Activated T-cell treated with anti-CD3 and anti-CD28 coated beads, Interleukin-2, amount 50 U/mL, for 24 hours (primary cell): ENCODE results near the gene NAALADL2.

Experiments used
- DNase-seq: peaks from one replicate; pipeline ENCODE4 v3.0.0-alpha.2; 2020
- H3K27ac Mint-ChIP-seq: 2 replicates; pipeline ENCODE4 v1.8.0; 2020; ENCODE audit warnings: mild to moderate bottlenecking, mixed read lengths
- H3K27me3 Mint-ChIP-seq: 2 replicates; pipeline ENCODE4 v1.8.0; 2020; ENCODE audit warnings: mixed read lengths
- H3K36me3 Mint-ChIP-seq: 2 replicates; pipeline ENCODE4 v1.8.0; 2020; ENCODE audit warnings: low read depth, mixed read lengths
- H3K4me1 Mint-ChIP-seq: 2 replicates; pipeline ENCODE4 v1.8.0; 2020; ENCODE audit warnings: low read depth, mixed read lengths
- H3K4me3 Mint-ChIP-seq: 2 replicates; pipeline ENCODE4 v1.8.0; 2020; ENCODE audit warnings: mild to moderate bottlenecking, moderate library complexity, mixed read lengths
- H3K9me3 Mint-ChIP-seq: 2 replicates; pipeline ENCODE4 v1.8.0; 2020; ENCODE audit warnings: mixed read lengths

The NAALADL2 gene

DNA sequence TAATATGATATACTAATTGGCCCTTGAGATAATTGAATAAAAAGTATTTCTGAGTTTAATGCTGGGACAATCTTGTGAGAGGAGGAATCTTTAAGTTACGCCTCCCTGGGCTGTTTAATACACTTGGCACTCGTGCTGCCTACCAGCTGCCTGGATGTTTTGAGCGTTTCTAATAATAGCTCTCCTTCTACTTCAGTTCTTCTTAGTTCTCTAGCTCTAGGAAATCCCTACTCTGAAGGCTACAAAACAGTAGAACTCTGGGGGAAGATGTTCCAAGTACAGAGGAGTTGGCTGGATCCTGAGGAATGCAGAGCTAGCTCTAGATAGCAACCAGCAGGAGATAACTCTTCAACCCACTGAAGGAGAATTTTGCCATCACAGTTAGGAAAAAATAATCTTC is 3.5 kb downstream of the NAALADL2 start:
- H3K27ac Mint-ChIP-seq = no peak overlapping the region
- H3K9me3 Mint-ChIP-seq = peaks cover 2% of the 10 kb centered on the region
- H3K4me3 Mint-ChIP-seq = no peak overlapping the region
- H3K4me1 Mint-ChIP-seq = no peaks in the 10 kb centered on the region
- no peak for DNase-seq
- no peaks in the 10 kb centered on the region for H3K36me3 Mint-ChIP-seq
- no peaks in the 10 kb centered on the region for H3K27me3 Mint-ChIP-seq

- Mint-ChIP-seq H3K27me3 (no peaks in the 10 kb centered on the region), H3K4me3 (no peak overlapping the region), H3K36me3 (no peaks in the 10 kb centered on the region), H3K4me1 (no peaks in the 10 kb centered on the region), H3K9me3 (no peaks in the 10 kb centered on the region), H3K27ac (no peak overlapping the region)
- DNase-seq = no peak
These were observed 4.4 kb downstream of the NAALADL2 start for GRCh38 chr3:174863488-174863887.

- Mint-ChIP-seq H3K27ac (no peak overlapping the region), H3K27me3 (no peaks in the 10 kb centered on the region), H3K9me3 (no peaks in the 10 kb centered on the region), H3K4me3 (no peak overlapping the region), H3K36me3 (no peaks in the 10 kb centered on the region), H3K4me1 (no peaks in the 10 kb centered on the region)
- DNase-seq = no peak
These were observed 10.3 kb downstream of the NAALADL2 start for GRCh38 chr3:174869448-174869847.

GRCh38 chr3:174873832-174874657 is 14.9 kb downstream of the NAALADL2 start:
- Mint-ChIP-seq H3K36me3 (no peaks in the 10 kb centered on the region), H3K9me3 (no peaks in the 10 kb centered on the region), H3K27ac (no peak overlapping the region), H3K4me3 (no peak overlapping the region), H3K4me1 (no peaks in the 10 kb centered on the region), H3K27me3 (no peaks in the 10 kb centered on the region)
- no peak for DNase-seq

DNA sequence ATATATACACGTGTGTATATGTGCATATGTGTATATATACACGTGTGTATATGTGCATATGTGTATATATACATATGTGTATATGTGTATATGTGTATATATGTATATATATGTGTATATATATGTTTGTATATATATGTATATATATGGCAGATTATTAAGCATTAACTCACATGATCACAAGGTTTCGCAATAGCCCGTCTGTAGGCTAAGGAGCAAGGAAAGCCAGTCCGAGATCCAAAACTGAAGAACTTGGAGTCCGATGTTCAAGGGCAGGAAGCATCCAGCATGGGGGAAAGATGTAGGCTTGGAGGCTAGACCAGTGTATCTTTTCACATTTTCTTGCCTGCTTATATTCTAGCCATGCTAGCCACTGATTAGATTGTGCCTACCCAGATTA is 23.7 kb downstream of the NAALADL2 start:
- Mint-ChIP-seq H3K36me3 (no peaks in the 10 kb centered on the region), H3K27ac (no peak overlapping the region), H3K27me3 (no peaks in the 10 kb centered on the region), H3K9me3 (peaks cover 14% of the 10 kb centered on the region), H3K4me3 (no peak overlapping the region), H3K4me1 (no peaks in the 10 kb centered on the region)
- DNase-seq = no peak

- DNase-seq = no peak
- H3K9me3 Mint-ChIP-seq = peaks cover 14% of the 10 kb centered on the region
- H3K27ac Mint-ChIP-seq = no peak overlapping the region
- H3K4me1 Mint-ChIP-seq = no peaks in the 10 kb centered on the region
- H3K4me3 Mint-ChIP-seq = no peak overlapping the region
- no peaks in the 10 kb centered on the region for H3K36me3 Mint-ChIP-seq
- no peaks in the 10 kb centered on the region for H3K27me3 Mint-ChIP-seq
These were observed 24.9 kb downstream of the NAALADL2 start for GRCh38 chr3:174883881-174884675.

DNA sequence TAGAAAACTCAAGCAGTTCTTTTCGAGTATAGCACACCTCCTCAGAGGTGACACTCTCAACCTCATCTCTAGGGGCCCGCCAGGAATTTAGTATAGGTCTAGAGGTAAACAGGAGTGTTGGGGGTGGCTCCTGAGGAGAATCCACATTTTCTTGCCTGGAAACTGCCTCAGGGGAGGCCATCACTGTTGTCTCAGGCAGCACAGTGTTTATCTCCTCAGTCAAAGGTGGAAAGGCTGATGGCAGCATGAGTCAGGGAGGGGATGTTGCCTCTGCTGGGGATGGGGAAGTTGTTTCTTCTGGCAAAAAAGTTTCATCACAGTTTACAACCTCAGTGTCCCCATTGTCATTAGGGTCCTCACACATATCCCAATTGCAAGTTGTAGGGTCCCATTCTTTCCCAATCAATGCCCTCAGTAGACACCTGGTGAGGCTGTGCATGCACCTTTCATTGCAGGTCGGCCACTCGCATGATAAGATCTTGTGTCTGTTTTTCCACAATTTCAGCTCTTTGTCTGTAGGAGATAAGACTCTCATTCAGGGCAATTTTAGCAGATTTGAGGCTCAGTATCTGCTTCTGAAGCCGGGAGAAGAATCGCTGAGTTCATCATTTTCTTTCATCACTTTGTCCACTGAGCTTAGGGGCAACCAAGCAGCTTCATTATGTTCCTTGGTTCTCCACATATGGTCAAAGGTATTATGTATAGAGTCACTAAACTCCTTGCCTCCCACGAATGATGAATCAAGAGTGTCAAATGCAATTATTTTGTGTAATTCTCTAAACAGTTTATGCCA is 25.8 kb downstream of the NAALADL2 start:
- no peak overlapping the region for H3K4me3 Mint-ChIP-seq

GRCh38 chr3:174891524-174892203 is 32.5 kb downstream of the NAALADL2 start:
- Mint-ChIP-seq H3K9me3 (peaks cover 11% of the 10 kb centered on the region), H3K36me3 (no peaks in the 10 kb centered on the region), H3K4me1 (no peaks in the 10 kb centered on the region), H3K27ac (no peak overlapping the region), H3K4me3 (no peak overlapping the region), H3K27me3 (no peaks in the 10 kb centered on the region)
- no peak for DNase-seq

More for the DNA sequence above, 25.8 kb downstream of the NAALADL2 start:
- no peaks in the 10 kb centered on the region for H3K27me3 Mint-ChIP-seq
- no peak overlapping the region for H3K27ac Mint-ChIP-seq
- DNase-seq = no peak
- no peaks in the 10 kb centered on the region for H3K36me3 Mint-ChIP-seq
- H3K4me1 Mint-ChIP-seq = no peaks in the 10 kb centered on the region
- H3K9me3 Mint-ChIP-seq = peaks cover 10% of the 10 kb centered on the region

DNA sequence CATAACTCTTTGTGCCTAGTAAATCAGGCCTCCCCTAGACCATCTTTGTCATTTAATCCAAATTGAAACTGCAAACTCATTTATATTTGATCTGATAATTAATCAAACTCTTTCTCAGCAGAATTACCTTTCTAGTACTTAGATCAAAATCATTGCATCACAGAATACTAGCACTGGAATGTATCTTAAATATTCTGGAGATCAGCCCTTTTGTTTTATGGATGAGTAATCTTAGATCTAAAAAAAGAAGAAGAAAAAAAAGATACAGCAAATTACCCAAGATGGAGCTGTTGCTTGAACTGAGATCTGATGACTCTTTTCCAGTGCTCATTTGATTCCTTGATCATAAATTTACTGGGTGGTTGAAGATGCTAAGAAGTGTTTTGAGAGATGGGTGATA is 47.9 kb downstream of the NAALADL2 start:
- Mint-ChIP-seq H3K36me3 (no peaks in the 10 kb centered on the region), H3K9me3 (peaks cover 4% of the 10 kb centered on the region), H3K4me1 (no peaks in the 10 kb centered on the region), H3K27ac (no peak overlapping the region), H3K4me3 (no peak overlapping the region), H3K27me3 (no peaks in the 10 kb centered on the region)
- DNase-seq = no peak

DNA sequence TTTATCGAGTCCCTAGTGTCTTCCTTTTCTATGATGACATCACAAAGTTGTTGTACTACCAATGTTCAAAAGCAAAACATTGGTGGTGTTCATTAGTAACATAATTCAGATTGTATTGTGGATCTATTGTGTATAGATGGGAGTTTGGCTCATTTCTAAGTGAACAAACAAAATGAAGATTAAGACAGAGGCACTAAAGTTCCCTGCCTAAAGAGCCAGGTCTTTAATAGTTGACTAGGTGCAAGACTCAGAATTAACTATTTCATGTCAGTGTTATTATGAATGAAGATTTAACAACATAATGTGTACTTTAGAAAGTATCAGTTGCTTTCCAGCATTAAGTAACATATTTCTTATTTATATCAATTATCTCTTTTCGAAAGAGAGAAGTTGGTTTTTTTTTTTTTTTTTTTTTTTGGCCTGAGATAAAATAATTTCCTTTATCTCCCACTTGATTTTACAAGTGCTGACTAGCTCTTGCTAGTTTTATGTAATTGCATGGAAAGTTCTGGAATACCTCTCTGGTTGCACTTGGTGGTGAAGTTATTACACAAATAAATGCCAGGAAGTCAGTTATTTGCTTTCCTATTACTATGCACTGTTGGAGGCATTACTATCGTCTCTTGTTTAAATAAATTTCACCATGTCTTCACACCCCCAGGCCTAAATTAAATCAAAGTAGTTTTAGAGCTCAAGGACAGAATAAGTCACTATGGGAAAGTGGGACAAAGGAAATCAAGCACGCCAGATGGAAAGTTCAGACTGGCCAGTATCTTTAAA is 48.7 kb downstream of the NAALADL2 start:
- Mint-ChIP-seq H3K9me3 (peaks cover 4% of the 10 kb centered on the region), H3K27ac (no peak overlapping the region), H3K4me3 (no peak overlapping the region), H3K27me3 (no peaks in the 10 kb centered on the region), H3K4me1 (no peaks in the 10 kb centered on the region), H3K36me3 (no peaks in the 10 kb centered on the region)
- no peak for DNase-seq

GRCh38 chr3:174931473-174932353 is 72.6 kb downstream of the NAALADL2 start:
- DNase-seq = no peak
- no peaks in the 10 kb centered on the region for H3K27me3 Mint-ChIP-seq

DNA sequence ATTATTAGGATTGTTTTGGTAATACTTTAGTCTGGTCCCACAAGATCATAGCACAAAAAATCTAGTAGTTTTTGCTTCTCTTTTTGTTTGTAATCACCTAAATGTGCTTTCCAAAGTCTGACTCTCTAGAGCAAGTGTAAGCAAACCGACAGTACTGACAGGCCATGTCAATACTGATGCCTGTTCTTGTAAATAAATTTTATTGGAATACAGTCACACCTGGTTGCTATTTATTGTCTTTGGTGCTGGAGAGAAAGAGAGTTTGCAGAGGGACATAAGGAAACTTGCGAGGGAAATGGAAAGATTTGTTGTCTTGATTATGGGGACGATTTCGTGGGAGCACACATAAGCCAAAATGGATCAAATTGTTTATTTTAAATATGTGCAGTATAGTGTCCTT is 77.5 kb downstream of the NAALADL2 start:
- Mint-ChIP-seq H3K27ac (no peak overlapping the region), H3K4me1 (no peaks in the 10 kb centered on the region), H3K27me3 (no peaks in the 10 kb centered on the region), H3K9me3 (peaks cover 8% of the 10 kb centered on the region), H3K4me3 (no peak overlapping the region), H3K36me3 (no peaks in the 10 kb centered on the region)
- DNase-seq = no peak

More at GRCh38 chr3:174931473-174932353, 72.6 kb downstream of the NAALADL2 start:
- Mint-ChIP-seq H3K36me3 (no peaks in the 10 kb centered on the region), H3K9me3 (peaks cover 10% of the 10 kb centered on the region), H3K27ac (no peak overlapping the region), H3K4me1 (no peaks in the 10 kb centered on the region), H3K4me3 (no peak overlapping the region)

GRCh38 chr3:174937478-174937877 is 78.3 kb downstream of the NAALADL2 start:
- H3K9me3 Mint-ChIP-seq = peaks cover 14% of the 10 kb centered on the region
- DNase-seq = no peak
- no peak overlapping the region for H3K4me3 Mint-ChIP-seq
- H3K27ac Mint-ChIP-seq = no peak overlapping the region
- H3K36me3 Mint-ChIP-seq = no peaks in the 10 kb centered on the region
- H3K27me3 Mint-ChIP-seq = no peaks in the 10 kb centered on the region
- no peaks in the 10 kb centered on the region for H3K4me1 Mint-ChIP-seq
